ENCODE measurements around the gene SLC46A1. TPM values are rescaled to one million over a fixed set of nuclear protein-coding genes. Genes with fewer than 3 reads are reported as not detected.

The SLC46A1 gene
- total and polyA plus RNA-seq, 2 of the 13 experiments (the other 11 are each of a cell fraction or from before 2014, with no cell fraction given) = 19.6 to 22.6 TPM

GRCh38 chr17:28405632-28406472, at the start of gene SLC46A1 (continued):
- no peak for TF ChIP-seq ZNF703 (CRISPR knock-in tag; IDR thresholded peaks at IDR 0.05; ENCODE audit: borderline replicate concordance)
- no peak for TF ChIP-seq ZNF567 (CRISPR knock-in tag; IDR thresholded peaks at IDR 0.05; ENCODE audit: borderline replicate concordance)
- peak; percentile 46; the same call in 1 of the 2 replicates for TF ChIP-seq ZSCAN21 (CRISPR knock-in tag; IDR thresholded peaks at IDR 0.05; ENCODE audit: borderline replicate concordance)
- TF ChIP-seq, protein P1, sequence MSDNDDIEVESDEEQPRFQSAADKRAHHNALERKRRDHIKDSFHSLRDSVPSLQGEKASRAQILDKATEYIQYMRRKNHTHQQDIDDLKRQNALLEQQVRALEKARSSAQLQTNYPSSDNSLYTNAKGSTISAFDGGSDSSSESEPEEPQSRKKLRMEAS (IDR thresholded peaks at IDR 0.05) = peak; percentile 76
- no peak for TF ChIP-seq CHD4 (IDR thresholded peaks at IDR 0.05; ENCODE audit: borderline replicate concordance, low read length)
- TF ChIP-seq GLI4 (CRISPR knock-in tag; IDR thresholded peaks at IDR 0.05; ENCODE audit: borderline replicate concordance) = no peak
- no peak for TF ChIP-seq ZNF264 (CRISPR knock-in tag; IDR thresholded peaks at IDR 0.05)
- TF ChIP-seq ZNF607 (CRISPR knock-in tag; IDR thresholded peaks at IDR 0.05; ENCODE audit: borderline replicate concordance) = no peak
- no peak for TF ChIP-seq KDM6A (CRISPR knock-in tag; IDR thresholded peaks at IDR 0.05; ENCODE audit: low read depth)
- TF ChIP-seq ZNF562 (CRISPR knock-in tag; IDR thresholded peaks at IDR 0.05; ENCODE audit: borderline replicate concordance) = no peak
- peak; percentile 61; the same call in 1 of the 2 replicates for TF ChIP-seq POGK (CRISPR knock-in tag; conservative IDR thresholded peaks at IDR 0.05)
- TF ChIP-seq, protein P2, sequence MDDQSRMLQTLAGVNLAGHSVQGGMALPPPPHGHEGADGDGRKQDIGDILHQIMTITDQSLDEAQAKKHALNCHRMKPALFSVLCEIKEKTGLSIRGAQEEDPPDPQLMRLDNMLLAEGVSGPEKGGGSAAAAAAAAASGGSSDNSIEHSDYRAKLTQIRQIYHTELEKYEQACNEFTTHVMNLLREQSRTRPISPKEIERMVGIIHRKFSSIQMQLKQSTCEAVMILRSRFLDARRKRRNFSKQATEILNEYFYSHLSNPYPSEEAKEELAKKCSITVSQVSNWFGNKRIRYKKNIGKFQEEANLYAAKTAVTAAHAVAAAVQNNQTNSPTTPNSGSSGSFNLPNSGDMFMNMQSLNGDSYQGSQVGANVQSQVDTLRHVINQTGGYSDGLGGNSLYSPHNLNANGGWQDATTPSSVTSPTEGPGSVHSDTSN (CRISPR knock-in tag; IDR thresholded peaks at IDR 0.05; ENCODE audit: borderline replicate concordance) = no peak
- peak; percentile 79; the same call in 1 of the 2 replicates for TF ChIP-seq ZNF556 (CRISPR knock-in tag; IDR thresholded peaks at IDR 0.05; ENCODE audit: borderline replicate concordance)
- TF ChIP-seq ATAD3A (CRISPR knock-in tag; IDR thresholded peaks at IDR 0.05) = no peak
- peak in 1 of 2 experiments; percentile 75; a peak in 2 of 4 replicates for TF ChIP-seq POLR2A (IDR thresholded peaks at IDR 0.05; ENCODE audit: insufficient read depth in 1 of 2, low read depth in 2 of 2, low read length in 2 of 2)
- no peak for TF ChIP-seq NFIB (CRISPR knock-in tag; IDR thresholded peaks at IDR 0.05; ENCODE audit: borderline replicate concordance)
- TF ChIP-seq ZFY (CRISPR knock-in tag; IDR thresholded peaks at IDR 0.05) = peak; percentile 55
- TF ChIP-seq ZNF572 (CRISPR knock-in tag; IDR thresholded peaks at IDR 0.05) = no peak
- peak; percentile 54 for TF ChIP-seq TAF1 (CRISPR knock-in tag; IDR thresholded peaks at IDR 0.05)
- no peak for TF ChIP-seq ZNF724P (CRISPR knock-in tag; IDR thresholded peaks at IDR 0.05; ENCODE audit: borderline replicate concordance)
- TF ChIP-seq ZKSCAN8 (CRISPR knock-in tag; IDR thresholded peaks at IDR 0.05; ENCODE audit: borderline replicate concordance) = no peak
- no peak for TF ChIP-seq KDM5B (CRISPR knock-in tag; IDR thresholded peaks at IDR 0.05; ENCODE audit: borderline replicate concordance)
- TF ChIP-seq ZSCAN30 (CRISPR knock-in tag; IDR thresholded peaks at IDR 0.05) = no peak
- 0 out of 2 replicates have a peak, but pooled peaks have one; percentile 50 for TF ChIP-seq ZBTB10 (CRISPR knock-in tag; IDR thresholded peaks at IDR 0.05; ENCODE audit: borderline replicate concordance)
- TF ChIP-seq ZSCAN12 (CRISPR knock-in tag; IDR thresholded peaks at IDR 0.05) = no peak; the same call in 1 of the 2 replicates
